Thyroid gland (tissue), 4 donors: ENCODE results near the gene COL9A1.

ENCODE experiments used
- CTCF ChIP-seq, 6 experiments: fragments of 200-600 bp in 3 of 6; fragments of 450-650 bp in 3 of 6; sonication (generic) in 3 of 6; IDR thresholded peaks; one replicate each; pipeline ENCODE4 v1.5.1; 2016 to 2019; ENCODE audit warnings: antibody characterized with exemption in 6 of 6, mild to moderate bottlenecking in 2 of 6, inconsistent platforms in 1 of 6, moderate library complexity in 1 of 6
- POLR2A ChIP-seq, 2 donors: fragments of 450-650 bp; IDR thresholded peaks; one replicate each; pipeline ENCODE4 v1.6.1; 2017; ENCODE audit warnings: antibody characterized with exemption in 2 of 2, mild to moderate bottlenecking in 2 of 2, moderate library complexity in 1 of 2

- TF ChIP-seq POLR2A (IDR thresholded peaks at IDR 0.05) (no peak), CTCF (IDR thresholded peaks at IDR 0.05) (no peak)
These were observed 22.1 kb upstream of the COL9A1 start for GRCh38 chr6:70325009-70325408.
